ENCODE data around the gene COPG2. TPM values are rescaled to one million over a fixed set of nuclear protein-coding genes. Genes with fewer than 3 reads are reported as not detected.
"Not testable (repeated sequence)": the region's sequence is repeated elsewhere in the genome, so short reads cannot be mapped to it uniquely, and the experiment has no call there.

The COPG2 gene
- total RNA-seq, 2 donors from 2014 or later, result 19.1 to 20.4 TPM

- intact Hi-C loops (cut with DNase I, micrococcal nuclease), result no loop called here
- DNase-seq (no peak), ATAC-seq (no peak)
Measured at GRCh38 chr7:130593033-130593432, 75.5 kb downstream of the COPG2 start.

GRCh38 chr7:130591464-130591863 lies 77.1 kb downstream of the COPG2 start:
- intact Hi-C loops (cut with DNase I, micrococcal nuclease); ATAC-seq; DNase-seq: not testable (repeated sequence)

- DNase-seq; ATAC-seq; intact Hi-C loops (cut with DNase I, micrococcal nuclease): not testable (repeated sequence)
Measured at GRCh38 chr7:130585932-130586331, 82.6 kb downstream of the COPG2 start.

GRCh38 chr7:130575110-130575509 lies 93.4 kb downstream of the COPG2 start:
- intact Hi-C loops (cut with DNase I, micrococcal nuclease); DNase-seq; ATAC-seq: not testable (repeated sequence)

- ATAC-seq; DNase-seq; intact Hi-C loops (cut with DNase I, micrococcal nuclease): not testable (repeated sequence)
Measured at GRCh38 chr7:130570144-130570543, 98.4 kb downstream of the COPG2 start.

GRCh38 chr7:130566898-130567280 lies 101.7 kb downstream of the COPG2 start:
- no peak for DNase-seq
- ATAC-seq, result no peak
- intact Hi-C loops (cut with DNase I, micrococcal nuclease), result no loop called here

- ATAC-seq (no peak), DNase-seq (no peak)
- intact Hi-C loops (cut with DNase I, micrococcal nuclease), result no loop called here
Measured at GRCh38 chr7:130566168-130566897, 102.2 kb downstream of the COPG2 start.

GRCh38 chr7:130560972-130561371 lies 107.6 kb downstream of the COPG2 start:
- intact Hi-C loops (cut with DNase I, micrococcal nuclease), result no loop called here
- DNase-seq (no peak), ATAC-seq (peak; percentile 88)

- intact Hi-C loops (cut with DNase I, micrococcal nuclease), result no loop called here
- DNase-seq, result no peak
- no peak for ATAC-seq
Measured at GRCh38 chr7:130559184-130559583, 109.4 kb downstream of the COPG2 start.

GRCh38 chr7:130554481-130554880 lies 114.1 kb downstream of the COPG2 start:
- DNase-seq (no peak), ATAC-seq (no peak)
- intact Hi-C loops (cut with DNase I, micrococcal nuclease), result no loop called here

GRCh38 chr7:130553398-130554029 lies 115.0 kb downstream of the COPG2 start:
- intact Hi-C loops (cut with DNase I, micrococcal nuclease), result no loop called here

GRCh38 chr7:130544356-130544755 lies 124.2 kb downstream of the COPG2 start:
- DNase-seq, result no peak
- no peak for ATAC-seq
- intact Hi-C loops (cut with DNase I, micrococcal nuclease), result no loop called here

More at GRCh38 chr7:130553398-130554029, 115.0 kb downstream of the COPG2 start:
- ATAC-seq (no peak), DNase-seq (no peak)

GRCh38 chr7:130543487-130544010 lies 125.0 kb downstream of the COPG2 start:
- ATAC-seq, result no peak
- intact Hi-C loops (cut with DNase I, micrococcal nuclease), result no loop called here
- no peak for DNase-seq

GRCh38 chr7:130542297-130542696 lies 126.3 kb downstream of the COPG2 start:
- intact Hi-C loops (cut with DNase I, micrococcal nuclease); ATAC-seq; DNase-seq: not testable (repeated sequence)

- ATAC-seq; intact Hi-C loops (cut with DNase I, micrococcal nuclease); DNase-seq: not testable (repeated sequence)
Measured at GRCh38 chr7:130541287-130541686, 127.3 kb downstream of the COPG2 start.

- not testable (repeated sequence) for ATAC-seq
Measured at GRCh38 chr7:130537894-130538293, 130.7 kb downstream of the COPG2 start.

GRCh38 chr7:130529417-130529816 lies 139.1 kb downstream of the COPG2 start:
- ATAC-seq (no peak), DNase-seq (no peak)
- intact Hi-C loops (cut with DNase I, micrococcal nuclease), result no loop called here

More at GRCh38 chr7:130537894-130538293, 130.7 kb downstream of the COPG2 start:
- intact Hi-C loops (cut with DNase I, micrococcal nuclease); DNase-seq: not testable (repeated sequence)

GRCh38 chr7:130527752-130528355 lies 140.7 kb downstream of the COPG2 start:
- DNase-seq; intact Hi-C loops (cut with DNase I, micrococcal nuclease); ATAC-seq: not testable (repeated sequence)

- intact Hi-C loops (cut with DNase I, micrococcal nuclease), result no loop called here
- ATAC-seq (no peak), DNase-seq (no peak)
Measured at GRCh38 chr7:130524628-130525027, 143.9 kb downstream of the COPG2 start.

Measured in left colon (tissue), 2 donors.